T-helper 2 cell treated with Interferon-gamma antibody and Interleukin-4, amounts not matched to agents 100 ng/mL and 5 ng/mL, for 36 hours (primary cell): ENCODE measurements around the gene NCAPD3. TPM values are rescaled to one million over a fixed set of nuclear protein-coding genes. Genes with fewer than 3 reads are reported as not detected.

ENCODE experiments used
- intact Hi-C: fragments of 100-400 bp; cut with micrococcal nuclease; formaldehyde crosslinking; loops from one replicate; pipeline ENCODE4 v1.15.1; 2023
- total RNA-seq: library from RNA; stranded (reverse); gene quantifications from 2 replicates; pipeline ENCODE4 v1.2.3, GENCODE V29; 2022

The NCAPD3 gene
- total RNA-seq, 1 donor from 2014 or later = 104 TPM

DNA sequence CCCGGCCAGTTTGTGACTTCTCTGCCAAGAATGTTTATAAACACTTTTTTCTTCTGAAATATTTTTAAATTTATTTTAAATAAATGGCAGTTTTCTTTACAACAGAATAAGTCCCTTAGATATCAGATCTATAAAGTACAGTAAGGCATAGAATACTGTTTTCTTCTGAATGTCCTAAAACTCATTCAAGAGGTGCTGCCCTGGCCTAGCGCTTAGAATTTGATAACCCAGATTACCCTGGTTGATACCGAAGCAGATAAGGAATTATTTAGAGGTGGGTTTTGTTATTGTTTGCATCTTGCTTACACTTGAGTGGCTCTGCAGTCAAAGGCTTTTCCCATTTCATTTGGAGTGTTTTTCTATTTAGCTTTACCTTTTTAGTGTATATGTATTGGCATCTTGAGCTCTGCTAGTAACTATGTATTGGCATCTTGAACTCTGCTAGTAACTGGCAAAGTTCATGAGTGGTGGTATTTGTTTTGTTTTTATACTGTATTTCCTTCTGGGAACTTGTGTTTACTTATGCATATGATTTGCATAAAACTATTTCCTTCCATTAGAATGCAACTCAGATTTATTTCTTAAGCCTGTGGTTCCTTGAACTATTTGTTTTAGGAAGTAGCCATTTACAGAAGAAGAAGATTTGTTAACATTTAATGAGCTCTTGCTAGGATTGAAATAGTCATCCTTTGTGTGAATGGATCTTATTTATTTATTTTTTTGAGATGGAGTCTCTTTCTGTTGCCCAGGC, 30.8 kb upstream of the NCAPD3 start:
- intact Hi-C loops = loop anchor here (10.0 kb wide), 1 partner anchor 220 kb away; no protein-coding TSS in a partner anchor

DNA sequence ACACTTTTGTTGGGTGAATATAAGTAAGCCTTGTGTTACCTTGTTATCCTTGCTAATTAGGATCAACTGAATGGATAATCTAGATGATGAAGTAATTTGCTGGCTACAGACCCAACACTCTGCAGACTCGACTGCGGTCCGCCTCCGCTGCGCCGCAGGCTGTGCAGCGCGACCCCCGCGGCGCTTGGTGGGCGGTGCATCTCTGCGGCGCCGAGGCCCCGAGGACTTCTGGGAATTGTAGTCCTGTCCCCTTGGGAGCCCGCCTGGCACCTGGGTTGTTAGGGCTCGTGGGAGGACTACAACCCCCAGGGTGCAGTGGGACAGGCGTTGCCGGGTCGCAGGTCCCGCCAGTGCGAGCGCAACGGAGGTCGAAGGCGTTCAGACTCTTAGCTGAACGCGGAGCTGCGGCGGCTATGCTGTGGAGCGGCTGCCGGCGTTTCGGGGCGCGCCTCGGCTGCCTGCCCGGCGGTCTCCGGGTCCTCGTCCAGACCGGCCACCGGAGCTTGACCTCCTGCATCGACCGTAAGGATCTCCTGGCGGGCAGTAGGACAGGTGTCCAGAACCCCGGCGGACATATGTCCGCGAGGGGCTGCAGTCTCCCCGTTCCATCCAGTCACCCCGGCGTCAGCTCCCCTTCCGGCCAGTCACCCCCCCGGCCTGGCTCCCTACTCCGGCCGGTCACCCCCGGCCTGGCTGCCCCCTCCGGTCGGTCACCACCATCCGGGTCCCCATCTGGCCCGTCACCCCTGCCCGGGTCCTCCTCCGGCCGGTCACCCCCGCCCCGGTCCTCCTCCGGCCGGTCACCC, 29.6 kb upstream of the NCAPD3 start, which contains the start of the genes ACAD8 and THYN1:
Gene ACAD8, plus strand, starts transcription at position 381 of the 806 bp plus-strand sequence. Its CDS starts 33 bp downstream, at position 414.
Gene THYN1, minus strand, starts transcription at position 165 of the 806 bp plus-strand sequence. CDS start 470 bp downstream, outside the sequence.
- intact Hi-C loops = loop anchor here (1.0 to 10.0 kb wide), 5 partner anchors 17 to 308 kb away; partner anchors contain the start of genes GLB1L3 and VPS26B

DNA sequence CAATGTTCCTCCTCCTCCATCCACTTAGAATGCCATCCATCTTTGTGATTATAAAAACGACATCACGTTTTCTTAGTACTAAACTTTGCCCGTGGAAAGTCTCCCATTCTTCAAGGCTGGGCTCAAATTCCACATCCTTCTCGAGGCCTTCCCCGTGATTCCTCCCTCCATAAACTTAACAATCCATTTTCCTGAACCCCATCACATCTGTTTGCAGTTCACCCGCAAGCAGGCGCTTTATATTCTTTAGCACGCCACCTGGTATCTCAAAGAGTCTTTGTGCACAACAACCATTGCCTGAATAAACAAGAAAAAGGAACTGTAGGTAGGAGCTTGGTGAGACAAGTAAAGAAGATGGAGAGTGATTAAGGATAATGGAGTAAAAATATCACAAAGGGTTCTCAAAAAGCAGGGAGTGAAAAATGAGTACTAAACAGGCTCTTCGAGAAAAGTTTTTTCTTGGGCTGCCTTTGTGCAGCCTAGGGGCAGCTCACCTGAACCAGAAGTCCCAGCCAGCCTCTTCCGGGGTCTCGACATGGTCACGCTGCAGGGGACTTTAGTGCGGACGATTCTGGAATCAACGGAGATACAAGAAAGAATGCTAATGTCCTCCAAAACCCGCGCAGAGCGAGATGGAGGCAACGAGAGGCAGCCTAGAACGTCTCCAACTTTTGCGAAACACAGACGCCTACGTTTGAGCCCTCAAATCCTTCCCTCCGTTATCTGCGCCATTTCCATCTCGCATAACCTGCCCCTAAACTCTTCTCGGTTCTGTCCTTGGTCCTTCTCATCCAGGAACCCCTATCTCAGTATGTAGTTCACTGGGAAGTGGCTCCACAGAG, 28.8 kb upstream of the NCAPD3 start:
- intact Hi-C loops = loop anchor here (1.0 to 10.0 kb wide), 5 partner anchors 18 to 307 kb away; partner anchors contain the start of genes GLB1L3 and VPS26B

DNA sequence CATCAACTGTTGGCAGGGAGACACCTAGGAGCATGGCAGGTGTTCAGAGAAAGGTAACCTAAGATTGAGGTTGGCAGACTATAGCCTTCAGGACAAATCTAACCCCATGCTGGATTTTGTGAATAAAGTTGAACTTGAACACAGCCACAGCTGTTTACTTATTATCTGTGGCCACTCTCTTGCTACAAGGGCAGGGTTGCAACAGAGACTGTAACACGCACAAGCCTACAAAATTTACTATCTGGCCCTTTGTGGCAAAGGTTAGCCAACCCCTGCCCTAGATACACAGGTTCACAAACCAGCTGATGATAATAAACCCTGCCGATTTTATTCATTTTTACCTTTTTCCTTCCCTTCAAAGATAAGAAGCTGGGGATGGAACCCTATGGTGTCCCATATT, 26.9 kb upstream of the NCAPD3 start:
- intact Hi-C loops = loop anchor here (10.0 kb wide), 1 partner anchor 216 kb away; no protein-coding TSS in a partner anchor

DNA sequence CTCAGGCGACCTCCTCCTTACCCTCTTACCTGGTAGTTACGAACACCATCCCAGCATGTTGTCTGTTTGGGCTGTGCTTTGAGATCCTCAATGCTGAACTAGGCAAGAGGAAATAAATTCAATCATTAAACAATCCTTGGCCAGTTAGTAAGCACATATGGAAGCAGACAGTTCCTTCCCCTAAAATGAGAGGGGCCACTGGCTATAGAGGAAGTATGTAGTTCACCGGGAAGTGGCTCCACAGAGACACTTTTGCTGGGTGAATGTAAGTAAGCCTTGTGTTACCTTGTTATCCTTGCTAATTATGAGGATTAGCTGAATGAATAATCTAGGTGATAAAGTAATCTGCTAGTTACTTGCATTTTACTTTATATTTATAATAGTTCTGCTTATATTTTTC, 26.5 kb upstream of the NCAPD3 start:
- intact Hi-C loops = loop anchor here (10.0 kb wide), 1 partner anchor 215 kb away; no protein-coding TSS in a partner anchor

DNA sequence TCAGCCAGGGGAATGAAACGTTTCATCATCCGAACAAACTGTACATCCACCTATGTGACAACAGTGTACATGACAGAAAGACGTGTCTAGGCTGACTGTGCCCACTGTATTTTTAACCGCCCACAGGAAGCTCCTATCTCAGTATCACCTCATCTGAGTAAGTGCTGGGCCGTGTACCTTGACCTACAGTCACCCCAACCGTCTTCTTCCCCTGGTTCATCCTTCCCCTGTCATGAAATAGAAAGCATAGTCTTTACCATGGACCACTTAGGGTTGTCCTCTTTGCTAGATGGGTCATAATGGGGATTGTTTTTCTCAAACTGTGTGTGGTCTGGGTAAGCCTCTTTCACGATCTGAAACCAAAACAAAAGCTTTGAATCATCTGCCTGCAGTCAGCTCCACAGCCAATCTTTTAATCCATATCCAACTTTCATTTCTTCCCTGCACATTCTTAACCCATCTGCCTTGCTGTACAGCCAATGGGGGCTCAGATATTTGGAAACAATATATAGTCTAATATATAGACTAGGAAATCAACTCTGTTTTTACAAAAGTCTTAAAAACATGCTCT, 25.2 kb upstream of the NCAPD3 start:
- intact Hi-C loops = no loop called here

DNA sequence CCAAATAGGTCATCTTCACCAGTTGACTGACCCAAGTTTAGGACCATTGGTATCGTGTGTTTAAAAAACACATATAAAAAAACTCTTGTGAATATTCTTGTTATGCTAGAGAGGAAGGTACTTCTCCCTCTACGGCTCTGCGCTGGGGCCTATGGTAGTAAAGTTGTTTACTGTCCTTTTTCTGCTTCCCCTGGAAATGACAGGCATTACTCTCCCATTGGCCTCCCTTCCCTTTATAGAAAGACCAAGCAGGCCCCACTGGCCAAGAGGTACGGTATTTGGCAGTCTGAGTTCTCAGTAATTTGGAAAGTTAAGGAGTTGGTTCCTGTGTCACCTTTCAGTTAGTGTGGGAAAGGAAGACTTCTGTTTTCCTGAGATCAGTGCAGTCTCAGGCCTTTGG, 22.9 kb upstream of the NCAPD3 start:
- intact Hi-C loops = no loop called here

DNA sequence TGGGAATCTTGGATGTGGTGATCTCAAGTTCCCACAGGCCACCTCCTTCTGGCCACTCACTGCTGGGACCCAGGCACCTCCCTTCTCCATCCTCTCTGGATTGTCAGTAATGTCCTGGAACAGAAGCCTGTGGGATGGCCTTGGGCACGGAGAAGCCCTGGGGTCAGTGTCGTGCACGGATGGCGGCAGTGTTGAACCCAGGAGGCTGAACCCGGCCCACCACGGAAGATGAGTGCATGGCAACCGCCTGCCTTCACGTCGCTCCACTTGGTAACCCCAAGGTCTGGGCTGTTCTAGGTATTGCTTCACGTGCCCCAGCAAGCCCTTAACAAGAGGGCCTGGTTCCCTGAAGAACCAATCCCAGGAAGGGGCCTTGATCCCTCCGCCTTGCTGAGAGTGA, 22.3 kb upstream of the NCAPD3 start:
- intact Hi-C loops = no loop called here

DNA sequence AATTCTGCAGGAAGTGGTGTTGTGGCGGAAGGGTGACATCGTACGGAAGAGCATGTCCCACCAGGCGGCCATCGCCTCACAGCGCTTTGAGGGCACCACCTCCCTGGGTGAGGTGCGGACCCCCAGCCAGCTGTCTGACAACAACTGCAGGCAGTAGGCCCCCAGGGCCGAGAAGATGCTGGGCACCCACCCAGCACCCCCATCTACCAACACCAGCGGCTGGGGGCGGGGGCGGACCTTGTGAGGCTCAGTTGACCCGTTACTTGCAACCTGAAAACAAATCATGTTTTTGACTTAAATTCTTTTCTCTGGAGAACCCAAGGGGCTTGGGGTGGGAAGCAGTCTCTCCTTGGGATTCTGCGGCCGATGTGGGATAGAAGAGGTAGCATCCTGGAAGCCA, 21.7 kb upstream of the NCAPD3 start:
- intact Hi-C loops = no loop called here

DNA sequence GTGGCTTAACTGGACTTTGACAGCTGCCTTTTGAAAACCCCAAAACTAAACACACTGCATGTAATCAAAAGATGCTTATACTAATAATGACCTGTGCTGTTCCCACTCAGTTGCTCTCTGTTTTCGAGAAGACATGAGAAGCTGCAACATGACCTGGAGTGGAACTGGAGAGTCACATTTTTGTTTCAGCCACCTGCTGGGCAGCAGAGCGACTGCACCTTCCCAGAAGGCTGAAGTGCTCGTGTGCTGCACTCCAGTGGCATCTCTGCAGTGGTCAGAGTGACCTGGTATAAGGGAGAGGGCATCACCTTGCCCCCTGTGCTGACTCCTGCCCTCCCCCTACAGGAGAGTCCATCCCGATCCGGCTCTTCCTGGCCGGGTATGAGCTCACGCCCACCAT, 20.8 kb upstream of the NCAPD3 start:
- intact Hi-C loops = loop anchor here (1.0 kb wide), 1 partner anchor 37 kb away; no protein-coding TSS in a partner anchor

DNA sequence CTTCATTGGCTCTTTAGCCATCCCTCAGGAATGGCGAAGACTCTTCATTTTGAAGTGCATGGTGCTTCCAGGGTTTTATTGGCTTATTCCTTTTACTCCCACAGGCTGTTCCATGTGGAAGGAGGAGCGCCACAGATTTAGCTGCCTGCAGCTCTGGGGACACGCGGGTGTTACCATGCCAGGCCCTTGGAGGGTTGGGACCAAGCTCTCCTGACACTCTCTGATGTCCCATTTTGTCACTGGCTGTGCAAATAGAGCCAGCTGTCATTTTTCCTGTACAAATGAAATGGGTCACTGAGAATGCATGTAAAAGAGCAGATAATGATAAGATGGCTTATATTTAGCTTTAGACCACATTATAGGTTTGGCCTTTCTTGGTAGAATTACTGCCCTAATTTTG, 20.1 kb upstream of the NCAPD3 start:
- intact Hi-C loops = loop anchor here (1.0 kb wide), 1 partner anchor 37 kb away; no protein-coding TSS in a partner anchor

DNA sequence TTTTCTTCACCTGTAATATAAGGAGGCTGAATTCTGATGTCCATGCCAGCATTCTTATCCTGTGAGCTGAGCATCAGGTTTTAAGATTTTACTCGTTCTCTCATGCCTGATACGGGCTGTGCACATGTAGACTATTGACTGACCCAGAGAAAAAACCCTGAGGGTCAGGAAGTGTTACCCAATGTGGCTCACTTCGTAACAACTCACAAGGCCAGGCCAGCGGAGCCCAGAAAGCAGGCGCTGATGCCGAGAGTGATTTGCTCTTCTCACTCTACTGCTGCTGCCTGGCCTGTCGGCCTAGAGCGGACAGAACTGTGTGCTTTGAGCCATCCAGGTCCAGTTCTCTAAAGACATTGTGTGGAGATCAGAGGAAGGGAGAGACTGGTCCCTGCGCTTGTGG, 18.6 kb upstream of the NCAPD3 start:
- intact Hi-C loops = no loop called here

DNA sequence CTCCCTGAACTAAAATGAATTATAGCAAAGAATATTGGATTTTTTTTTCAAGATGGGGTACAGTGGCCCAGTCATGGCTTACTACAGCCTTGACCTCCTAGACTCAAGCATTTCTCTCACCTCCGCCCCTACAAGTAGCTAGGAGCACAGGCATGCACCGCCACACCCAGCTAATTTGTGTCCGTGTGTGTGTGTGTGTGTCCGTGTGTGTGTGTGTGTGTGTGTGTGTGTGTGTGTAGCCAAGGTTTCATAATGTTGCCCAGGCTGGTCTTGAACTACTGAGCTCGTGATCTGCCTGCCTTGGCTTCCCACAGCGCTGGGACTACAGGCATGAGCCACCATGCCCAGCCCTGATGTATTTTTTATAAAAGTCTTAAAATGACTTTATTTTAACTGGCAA, 16.8 kb upstream of the NCAPD3 start:
- intact Hi-C loops = no loop called here

DNA sequence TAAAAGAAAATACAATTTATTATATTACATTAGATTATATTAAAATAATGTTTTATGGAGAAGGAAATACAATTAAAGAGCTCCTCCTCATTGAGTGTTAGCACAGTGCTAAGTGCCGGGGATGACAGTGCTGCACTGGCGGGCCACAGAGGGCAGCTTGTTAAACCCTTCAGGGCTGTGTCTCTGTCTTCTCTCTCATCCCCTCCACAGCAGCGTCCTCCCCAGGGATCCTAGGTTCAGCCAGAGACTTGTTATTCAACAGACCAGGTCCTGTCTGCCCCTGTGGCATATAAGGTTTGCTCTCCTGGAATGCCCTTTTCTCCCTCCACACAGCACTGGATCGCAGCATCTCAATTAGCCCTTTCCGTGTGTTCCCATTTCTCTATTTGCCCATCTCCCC, 15.2 kb upstream of the NCAPD3 start:
- intact Hi-C loops = no loop called here

DNA sequence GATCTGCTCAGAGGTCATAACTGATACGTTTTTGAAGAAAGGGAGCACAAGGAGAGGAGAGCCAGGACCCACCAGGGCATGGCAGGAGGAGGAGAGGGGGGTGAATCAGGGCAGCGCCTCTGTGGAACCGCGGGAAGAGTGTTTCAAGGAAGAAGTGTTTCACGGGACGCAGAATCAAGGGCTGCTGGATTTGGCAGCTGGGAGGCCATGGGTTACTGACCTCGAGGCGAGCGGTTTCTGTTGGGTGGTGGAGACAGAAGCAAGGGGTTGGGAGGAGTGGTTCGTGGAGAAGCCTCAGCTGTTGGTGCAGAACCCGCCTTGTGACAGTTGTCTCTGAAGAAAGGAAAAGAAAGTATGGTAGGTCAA, 13.8 kb upstream of the NCAPD3 start:
- intact Hi-C loops = no loop called here

DNA sequence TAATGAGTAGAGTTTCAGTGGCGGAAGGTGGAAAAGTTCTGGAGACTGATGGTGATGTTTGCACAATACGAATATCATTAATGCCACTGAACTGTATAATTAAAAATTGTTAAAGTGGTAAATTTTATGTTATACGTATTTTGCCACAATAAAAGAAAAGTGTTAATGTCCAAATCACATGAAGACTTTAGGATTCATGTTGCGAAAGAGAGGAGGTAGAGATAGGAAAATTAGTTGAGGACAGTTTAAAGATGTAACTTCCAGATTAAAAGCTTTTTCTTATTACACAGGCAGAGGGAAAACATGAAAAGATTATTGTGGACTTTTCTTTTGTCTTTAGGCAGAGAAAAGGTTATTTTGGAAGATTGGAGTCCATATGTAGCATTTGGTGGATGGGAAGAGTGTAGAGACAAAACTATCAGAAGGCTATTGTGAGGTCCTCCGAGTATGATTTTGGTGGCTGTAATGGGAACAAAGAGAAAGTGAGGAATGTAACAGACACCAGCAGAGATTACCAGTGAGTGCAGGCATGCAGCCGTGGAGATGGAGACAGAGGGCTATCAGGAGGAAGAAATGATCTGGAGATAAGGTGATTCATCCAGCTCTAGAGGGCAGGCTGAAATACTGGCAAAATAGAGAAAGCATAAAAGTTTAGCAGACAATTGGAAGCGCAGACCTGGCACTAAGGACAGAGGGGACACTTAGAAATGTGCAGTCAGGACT, 13.2 kb upstream of the NCAPD3 start:
- intact Hi-C loops = no loop called here

DNA sequence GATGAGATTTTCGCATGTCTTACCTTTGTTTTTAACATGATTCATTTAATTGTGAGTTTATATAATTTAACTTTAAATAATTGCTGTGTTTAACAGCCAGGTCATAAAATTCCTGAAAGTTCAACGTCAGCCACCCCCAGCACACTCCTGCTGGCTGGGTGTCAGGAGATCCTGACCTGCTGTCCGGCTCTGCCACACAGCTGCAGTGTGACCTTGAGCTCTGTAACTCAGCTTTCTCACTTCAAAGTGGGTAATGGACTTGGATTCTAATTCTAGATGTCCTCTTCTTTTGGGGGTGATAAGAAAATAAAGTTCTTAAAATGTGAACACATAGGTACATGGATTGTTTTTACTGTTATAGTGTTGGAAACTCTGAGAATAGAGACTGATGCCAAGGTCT, 11.6 kb upstream of the NCAPD3 start:
- intact Hi-C loops = no loop called here

DNA sequence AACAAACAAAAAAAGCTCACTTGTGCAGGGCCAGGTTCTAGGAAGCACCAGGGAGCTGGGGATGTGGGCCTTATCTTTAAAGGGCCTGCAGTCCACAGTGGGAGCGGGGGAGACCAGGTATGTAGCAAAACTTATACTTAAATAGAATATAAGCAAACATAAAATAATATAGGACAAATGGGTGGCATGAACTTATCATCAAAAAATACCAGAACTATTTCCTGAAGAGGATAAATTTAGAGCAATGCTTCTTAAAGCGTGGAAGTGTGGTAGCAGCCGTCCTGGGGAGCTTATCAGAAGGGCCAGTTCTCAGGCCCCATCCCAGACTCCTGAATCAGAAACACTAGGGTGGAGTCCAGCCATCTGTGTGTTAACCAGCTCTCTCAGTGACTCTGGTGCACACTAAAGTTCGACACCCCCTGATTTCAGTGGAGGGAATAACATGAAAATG, 10.0 kb upstream of the NCAPD3 start:
- intact Hi-C loops = no loop called here

DNA sequence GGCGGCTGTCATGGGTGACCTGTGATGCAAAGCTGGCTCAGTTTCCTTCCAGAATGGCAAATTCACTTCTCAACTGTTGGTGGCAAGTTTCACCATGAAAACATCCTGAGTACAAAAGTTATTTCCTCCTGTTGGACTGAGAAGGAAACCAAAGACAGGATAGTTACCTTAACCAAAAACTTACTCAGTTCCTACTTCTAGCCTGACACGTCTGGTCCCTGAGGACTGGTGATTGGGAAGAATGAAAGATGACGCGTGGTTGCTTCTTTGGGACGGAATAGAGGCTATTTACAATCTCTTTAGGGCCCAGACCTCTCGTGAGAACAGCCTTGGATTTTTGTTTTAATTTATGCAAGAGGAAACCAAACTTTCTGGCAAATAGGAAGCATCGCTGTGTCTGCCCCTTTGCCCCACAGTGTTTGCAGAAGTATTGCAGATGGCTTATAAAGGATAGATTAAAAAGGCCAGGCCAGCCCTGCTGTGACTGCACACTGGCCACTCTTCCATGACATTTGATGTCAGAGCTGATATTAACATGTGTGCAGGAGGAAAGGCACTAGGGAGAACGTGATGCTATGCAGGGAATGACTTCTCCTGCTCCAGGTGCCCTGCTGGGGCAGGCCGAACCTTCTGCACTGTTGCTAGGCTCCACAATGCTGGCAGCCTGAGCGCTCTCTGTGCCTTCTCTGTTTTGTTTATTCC, 8.3 kb upstream of the NCAPD3 start:
- intact Hi-C loops = no loop called here
